ENCODE results near the gene PRKAR2B. TPM values are rescaled to one million over a fixed set of nuclear protein-coding genes. Genes with fewer than 3 reads are reported as not detected.

The PRKAR2B gene
- total RNA-seq, 4 donors from 2014 or later, result 5.0 to 6.9 (median 6.3) TPM

GRCh38 chr7:107111196-107111595 lies 66.7 kb downstream of the PRKAR2B start:
- 62 to 71% methylated on average over 1 of the region's 1 CpG for WGBS, 2 donors
- DNase-seq (ENCODE audit: low spot score in 2 of 2), result no peak
- intact Hi-C loops (cut with DNase I; ENCODE audit: low total_unique reads), result no loop called here
- H3K4me3 ChIP-seq (ENCODE audit: low read depth, poor library complexity, severe bottlenecking), result no peak overlapping the region
- TF ChIP-seq POLR2A (IDR thresholded peaks at IDR 0.05) (no peak), CTCF (IDR thresholded peaks at IDR 0.05) (no peak)

- no peak overlapping the region for H3K4me3 ChIP-seq (ENCODE audit: low read depth, poor library complexity, severe bottlenecking)
- WGBS, 2 donors, result 74 to 76% methylated on average over 5 of the region's 5 CpGs
- no peak for DNase-seq (ENCODE audit: low spot score in 2 of 2)
- intact Hi-C loops (cut with DNase I; ENCODE audit: low total_unique reads), result no loop called here
- TF ChIP-seq POLR2A (IDR thresholded peaks at IDR 0.05) (no peak), CTCF (IDR thresholded peaks at IDR 0.05) (no peak)
These were observed 69.4 kb downstream of the PRKAR2B start for GRCh38 chr7:107113866-107114265.

- 80 to 85% methylated on average over 3 of the region's 3 CpGs for WGBS, 2 donors
- intact Hi-C loops (cut with DNase I; ENCODE audit: low total_unique reads), result no loop called here
These were observed 70.6 kb downstream of the PRKAR2B start for GRCh38 chr7:107115114-107115513.

DNA sequence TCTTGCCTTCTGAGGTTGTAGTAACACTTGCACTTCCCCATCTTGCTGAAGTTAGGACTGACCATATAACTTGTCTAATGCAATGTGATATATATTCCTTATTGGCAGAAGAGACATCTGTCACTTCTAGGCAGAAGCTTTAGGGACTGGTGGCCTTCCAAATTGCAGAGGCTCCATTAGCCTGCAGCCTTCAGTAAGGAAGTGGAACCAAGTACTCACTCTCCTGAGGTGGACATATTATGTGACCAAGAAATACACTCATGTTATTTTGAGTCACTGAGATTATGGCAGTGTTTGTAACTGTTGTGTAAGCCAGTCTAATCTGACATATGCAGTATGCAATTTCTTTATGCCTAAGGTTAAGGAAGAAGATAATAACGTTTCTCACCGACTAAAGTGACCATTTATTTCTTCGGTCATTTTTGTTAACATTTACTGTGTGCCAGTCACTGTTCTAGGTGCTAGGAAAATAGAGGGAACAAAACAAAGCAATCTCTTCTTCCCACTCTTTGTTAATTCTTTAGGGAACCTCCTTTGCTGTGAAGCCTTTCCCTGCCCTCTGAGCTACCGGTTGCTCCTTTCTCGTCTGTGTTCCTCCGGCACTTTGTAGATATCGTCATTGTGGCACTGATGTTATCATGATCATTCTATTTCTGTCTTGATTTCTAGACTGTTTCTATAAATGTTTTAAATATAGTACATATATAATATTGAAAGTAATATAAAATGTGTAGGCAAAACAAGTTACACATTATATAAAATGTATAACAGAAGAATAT lies 71.4 kb downstream of the PRKAR2B start:
- 84% methylated on average over 7 of the region's 7 CpGs for WGBS, 2 donors
- TF ChIP-seq CTCF (IDR thresholded peaks at IDR 0.05) (no peak), POLR2A (IDR thresholded peaks at IDR 0.05) (no peak)
- H3K4me3 ChIP-seq (ENCODE audit: low read depth, poor library complexity, severe bottlenecking), result no peak overlapping the region
- intact Hi-C loops (cut with DNase I; ENCODE audit: low total_unique reads), result no loop called here
- no peak for DNase-seq (ENCODE audit: low spot score in 2 of 2)

More at GRCh38 chr7:107115114-107115513, 70.6 kb downstream of the PRKAR2B start:
- no peak overlapping the region for H3K4me3 ChIP-seq (ENCODE audit: low read depth, poor library complexity, severe bottlenecking)
- TF ChIP-seq CTCF (IDR thresholded peaks at IDR 0.05) (no peak), POLR2A (IDR thresholded peaks at IDR 0.05) (no peak)
- no peak for DNase-seq (ENCODE audit: low spot score in 2 of 2)

DNA sequence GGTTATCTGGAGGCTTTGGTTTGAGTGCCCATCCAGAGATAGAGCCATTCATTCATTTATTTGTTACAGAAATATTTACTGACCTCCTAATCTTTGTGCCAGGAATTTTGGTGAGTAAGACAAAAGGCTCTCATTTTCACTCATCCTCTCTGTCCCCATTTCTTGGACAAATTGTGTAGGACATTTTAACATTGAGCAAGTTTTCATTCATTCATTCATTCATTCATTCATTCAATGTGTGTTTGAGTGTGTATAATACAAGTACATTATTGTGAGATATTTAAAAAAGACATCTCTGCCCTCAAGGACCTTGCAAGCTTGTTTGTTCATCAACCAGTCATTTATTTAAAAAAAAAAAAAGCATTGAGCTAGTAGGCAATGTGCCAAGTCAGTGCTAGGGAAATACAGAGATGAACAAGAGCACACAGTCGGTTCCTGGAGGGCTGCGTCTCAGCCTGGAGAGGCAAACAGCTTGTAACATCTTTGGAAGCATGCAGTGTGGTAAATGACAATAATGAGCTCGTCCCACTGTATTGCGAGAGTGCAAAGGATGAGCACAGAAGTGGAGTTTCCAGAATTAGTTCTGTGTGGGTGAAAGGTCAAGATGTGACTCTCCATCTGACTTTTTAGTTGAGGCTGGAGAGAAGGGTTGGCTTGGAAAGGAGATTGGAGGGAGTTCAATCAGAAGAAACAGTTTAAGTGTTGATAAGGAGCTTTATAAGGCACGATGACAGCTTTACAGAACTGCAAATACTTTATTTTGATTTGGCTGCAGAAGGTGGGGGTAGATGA lies 73.8 kb downstream of the PRKAR2B start:
- intact Hi-C loops (cut with DNase I; ENCODE audit: low total_unique reads), result no loop called here
- 40 to 50% methylated on average over 5 of the region's 5 CpGs for WGBS, 2 donors
- no peak overlapping the region for H3K4me3 ChIP-seq (ENCODE audit: low read depth, poor library complexity, severe bottlenecking)
- no peak for DNase-seq (ENCODE audit: low spot score in 2 of 2)
- TF ChIP-seq CTCF (IDR thresholded peaks at IDR 0.05) (no peak), POLR2A (IDR thresholded peaks at IDR 0.05) (no peak)

Measured in lower leg skin (tissue), 4 donors.